ENCODE results near the gene ACBD3.
"Not testable (repeated sequence)": the region's sequence is repeated elsewhere in the genome, so short reads cannot be mapped to it uniquely, and the experiment has no call there.

Gene ACBD3

DNA sequence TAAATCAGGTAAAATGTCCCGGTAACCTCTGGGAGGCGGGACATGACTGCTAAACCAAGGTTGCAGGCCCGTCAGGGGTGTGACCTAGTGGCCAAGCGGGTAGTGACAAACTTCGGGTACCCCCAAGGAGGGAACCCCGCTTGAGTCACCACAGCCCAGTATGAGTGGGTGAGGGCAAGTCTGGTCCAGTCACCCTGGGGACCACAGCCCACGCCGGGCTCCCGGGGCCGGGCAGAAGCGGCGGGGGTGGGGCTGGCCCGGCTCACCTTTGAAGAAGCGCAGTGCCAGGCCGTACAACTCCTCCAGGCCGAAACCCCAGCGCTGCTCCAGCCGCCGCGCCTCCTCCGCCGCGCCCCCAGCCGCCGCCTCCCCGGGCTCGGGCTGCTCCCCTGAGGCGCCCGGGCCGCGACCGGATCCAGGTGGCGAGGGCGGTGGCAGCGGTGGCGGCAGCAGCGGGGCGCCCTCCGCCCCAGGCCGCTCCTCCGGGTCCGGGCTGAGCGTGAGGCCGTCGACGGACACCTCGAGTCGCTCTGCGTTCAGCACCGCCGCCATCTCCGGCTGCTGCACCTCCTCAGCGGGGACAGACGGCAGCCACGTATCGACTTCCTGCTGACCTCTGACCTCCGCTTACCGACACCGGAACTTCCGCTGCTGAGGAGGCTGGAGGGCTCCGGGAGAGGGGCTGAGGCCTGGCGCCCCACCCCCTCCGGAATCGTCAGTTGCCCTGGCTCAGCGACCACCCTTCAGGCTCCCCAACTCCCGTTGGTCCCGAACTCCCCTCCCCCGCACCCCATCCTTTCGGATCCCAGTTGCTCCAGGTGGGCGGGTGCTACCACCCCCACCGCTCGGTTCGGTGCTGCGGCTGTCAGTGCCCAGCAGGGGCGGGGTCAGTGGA lies at the start of gene ACBD3:
Gene ACBD3 (minus strand): TSS at position 618 of the 895 bp plus-strand sequence. CDS start 66 bp downstream, at position 552.
- peak; percentile 72 to 79 for DNase-seq

DNA sequence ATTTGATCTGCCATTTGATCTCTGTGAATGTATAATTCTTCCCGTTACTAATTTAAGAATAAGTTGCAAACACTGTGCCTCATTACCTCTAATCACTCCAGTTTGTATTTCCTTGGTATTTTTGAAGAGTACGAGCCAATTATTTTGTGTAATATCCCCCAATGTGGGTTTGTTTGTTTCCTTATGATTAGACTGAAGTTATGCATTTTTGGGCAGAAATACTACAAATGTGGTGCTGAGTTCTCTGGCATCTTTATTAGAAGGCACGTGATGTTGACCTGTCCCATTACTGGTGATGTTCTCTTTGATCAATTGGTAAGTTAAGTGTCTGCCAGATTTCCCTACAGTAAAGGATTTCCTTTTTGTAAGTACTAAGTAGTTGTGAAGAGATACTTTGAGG lies 47.3 kb upstream of the ACBD3 start:
- DNase-seq: no peak

DNA sequence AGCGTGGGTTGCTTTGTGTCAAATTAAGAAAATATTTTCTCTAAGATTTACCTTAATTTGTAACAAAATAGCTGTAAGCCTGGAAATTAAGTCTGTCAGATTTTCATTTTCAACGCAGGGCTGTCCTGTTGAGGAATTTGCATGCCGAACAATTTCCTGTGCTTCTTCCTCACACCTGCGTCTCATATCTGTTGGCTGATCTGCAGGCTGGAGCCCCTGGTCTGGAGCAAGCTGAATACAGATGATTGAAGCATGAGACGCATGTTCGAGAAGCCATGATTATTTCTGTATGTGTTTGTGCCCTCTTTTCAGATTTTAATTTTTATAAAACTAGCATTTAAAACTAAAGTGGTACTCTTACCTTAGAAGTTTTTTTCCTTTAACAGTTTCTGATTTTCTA lies 46.8 kb upstream of the ACBD3 start:
- DNase-seq: no peak

DNA sequence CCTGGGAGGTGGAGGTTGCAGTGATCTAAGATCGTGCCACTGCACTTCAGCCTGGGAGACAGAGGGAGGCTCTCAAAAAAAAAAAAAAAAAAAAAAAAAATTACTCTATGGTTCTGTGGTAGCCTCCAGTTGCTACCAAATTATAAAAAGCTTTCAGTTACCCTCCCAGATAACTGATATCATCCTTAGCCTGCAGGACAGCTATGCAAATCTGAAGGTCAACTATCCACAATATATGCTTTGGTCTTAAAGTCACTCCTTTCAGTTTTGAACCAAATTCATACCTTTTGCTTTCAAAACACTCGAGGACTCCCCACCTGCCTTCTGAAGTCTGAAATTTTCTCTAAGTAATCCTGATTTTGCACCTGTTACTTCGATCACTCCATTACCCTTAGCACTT lies 40.1 kb upstream of the ACBD3 start:
- DNase-seq: no peak

DNA sequence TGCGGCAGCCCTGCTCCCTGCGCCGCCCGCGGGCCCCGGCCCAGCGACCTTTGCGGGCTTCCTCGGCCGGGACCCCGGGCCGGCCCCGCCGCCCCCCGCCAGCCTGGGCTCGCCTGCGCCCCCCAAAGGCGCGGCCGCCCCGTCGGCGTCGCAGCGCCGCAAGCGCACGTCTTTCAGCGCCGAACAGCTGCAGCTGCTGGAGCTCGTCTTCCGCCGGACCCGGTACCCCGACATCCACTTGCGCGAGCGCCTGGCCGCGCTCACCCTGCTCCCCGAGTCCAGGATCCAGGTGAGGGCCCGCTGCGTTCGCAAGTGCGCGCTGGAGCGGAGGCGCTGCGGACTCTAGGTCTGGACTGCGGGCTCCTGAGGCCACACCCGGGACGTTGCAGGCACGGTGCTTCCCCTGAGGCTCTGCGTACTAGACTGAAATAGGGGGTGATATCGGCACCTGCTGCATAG lies 37.3 kb upstream of the ACBD3 start:
- peak in 1 of 2 experiments; percentile 24 for DNase-seq

DNA sequence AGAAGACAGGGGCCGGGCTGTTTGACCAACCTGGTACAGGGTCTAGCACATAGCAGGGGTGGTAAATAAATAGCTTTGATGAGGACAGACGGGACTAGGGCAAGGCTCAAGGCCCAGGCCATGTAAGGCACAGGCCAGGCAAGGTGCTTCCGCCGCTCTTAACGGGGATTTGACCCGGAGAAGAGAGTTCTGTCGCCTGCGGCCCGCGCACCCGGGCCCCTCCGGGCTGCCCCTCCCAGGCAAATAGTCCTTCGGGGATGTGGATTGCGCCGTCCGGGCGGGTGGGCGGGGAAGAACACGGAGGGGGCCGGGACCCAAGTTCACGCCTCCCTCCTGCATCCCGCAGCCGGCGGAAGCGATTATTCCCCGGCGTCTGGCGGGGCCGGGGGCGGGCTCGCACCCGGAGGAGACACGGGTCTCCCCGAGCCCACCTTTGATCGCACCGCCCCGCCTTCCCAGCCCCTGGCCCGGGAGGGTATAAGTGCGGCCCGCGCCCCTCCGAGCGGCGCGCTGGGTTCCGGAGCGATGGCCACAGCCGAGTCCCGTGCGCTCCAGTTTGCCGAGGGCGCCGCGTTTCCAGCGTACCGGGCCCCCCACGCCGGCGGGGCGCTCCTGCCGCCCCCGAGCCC lies 36.7 kb upstream of the ACBD3 start, which contains the start of gene MIXL1:
Gene MIXL1 (plus strand): TSS at position 508 of the 629 bp plus-strand sequence. CDS start 18 bp downstream, at position 526.
- DNase-seq: no peak

DNA sequence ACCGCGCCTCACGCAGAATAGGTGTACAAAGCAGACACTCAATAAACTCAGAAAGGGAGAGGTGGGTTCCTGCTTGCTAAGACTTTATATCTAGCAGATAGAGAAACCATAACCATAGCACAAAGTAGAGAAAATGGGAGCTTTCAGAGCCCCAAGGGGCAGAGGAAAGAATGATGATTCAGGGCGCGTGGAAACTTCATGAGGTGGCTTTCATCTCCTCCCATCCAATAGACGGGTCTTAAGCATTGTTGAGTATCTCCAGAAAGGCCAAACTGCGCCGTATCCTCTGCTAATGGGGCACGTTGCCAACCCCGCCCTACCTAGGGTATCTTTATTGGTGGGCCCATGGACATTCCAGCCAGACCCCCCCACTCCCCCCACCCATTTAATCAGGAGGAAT lies 36.1 kb upstream of the ACBD3 start:
- no peak for DNase-seq

DNA sequence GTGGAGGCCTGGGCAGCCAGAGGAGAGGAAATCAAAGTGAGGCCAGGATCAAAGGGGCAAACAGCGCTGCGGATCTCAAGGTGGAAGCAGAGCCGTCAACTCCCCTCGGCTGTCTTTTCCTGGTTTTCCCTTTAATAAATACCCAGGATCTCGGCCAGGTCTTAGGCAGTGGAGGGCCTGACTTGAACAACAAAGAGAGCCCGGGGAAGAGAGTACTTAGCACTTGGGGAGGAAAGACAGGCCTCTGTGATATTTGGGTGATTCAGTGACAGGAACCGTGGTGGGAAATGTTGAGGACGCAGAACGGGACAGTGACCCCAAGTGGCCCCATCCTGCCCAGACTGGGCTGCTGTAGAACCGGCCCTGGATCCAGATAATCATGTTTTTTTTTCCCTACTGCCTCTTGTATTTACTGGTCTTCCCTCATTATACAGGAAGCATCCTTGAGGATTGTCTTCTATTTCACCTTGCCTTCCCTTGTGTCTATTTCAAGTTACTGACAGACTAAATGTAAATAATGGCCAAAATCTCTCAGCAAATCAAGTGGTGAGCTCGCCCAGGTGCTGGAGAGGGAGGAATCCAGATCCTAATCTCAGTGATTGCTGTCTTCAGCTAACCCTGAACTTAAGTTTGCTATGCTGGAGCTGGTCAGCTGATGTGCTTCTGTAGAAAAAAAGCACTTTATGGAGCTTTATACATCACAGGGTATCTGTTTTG lies 34.1 kb upstream of the ACBD3 start:
- DNase-seq: no peak

DNA sequence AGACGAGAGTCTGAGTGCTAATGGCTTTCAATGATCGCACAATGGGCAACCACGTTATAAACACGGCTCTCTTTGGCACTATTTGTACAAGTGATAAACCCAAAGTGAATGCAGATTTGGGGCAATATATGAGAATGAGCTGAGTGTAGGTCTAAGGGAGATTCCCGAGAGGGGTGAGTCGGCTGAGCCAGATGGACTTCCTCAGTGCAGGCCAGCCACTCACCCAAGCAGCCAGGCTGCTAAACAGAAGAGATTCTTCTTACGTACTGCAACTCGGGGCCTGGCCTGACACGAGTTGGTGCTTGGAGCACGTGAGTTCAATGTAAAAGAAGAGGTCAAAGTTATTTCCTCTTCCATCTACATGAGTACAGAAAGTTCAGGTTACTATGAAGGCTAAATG lies 30.7 kb upstream of the ACBD3 start:
- DNase-seq: no peak

DNA sequence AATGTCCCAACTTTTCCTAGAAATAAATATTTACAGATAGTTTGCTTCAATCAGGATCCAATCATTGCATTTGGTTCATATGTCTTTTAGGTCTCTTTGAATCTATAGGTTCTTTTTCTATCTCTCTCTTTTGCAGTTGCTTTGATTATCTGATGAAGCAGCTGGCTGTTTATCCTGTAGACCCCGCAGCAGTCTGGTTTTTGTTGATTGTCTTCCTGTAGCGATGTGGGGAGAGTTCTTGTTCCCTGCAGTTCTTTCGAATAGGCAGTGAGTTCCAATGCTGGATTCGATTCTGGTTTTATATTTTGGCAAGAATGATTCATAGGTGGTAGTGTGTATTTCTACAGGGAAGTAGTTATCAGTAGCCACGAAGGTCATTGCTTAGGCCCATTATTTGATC lies 29.5 kb upstream of the ACBD3 start:
- DNase-seq: no peak

DNA sequence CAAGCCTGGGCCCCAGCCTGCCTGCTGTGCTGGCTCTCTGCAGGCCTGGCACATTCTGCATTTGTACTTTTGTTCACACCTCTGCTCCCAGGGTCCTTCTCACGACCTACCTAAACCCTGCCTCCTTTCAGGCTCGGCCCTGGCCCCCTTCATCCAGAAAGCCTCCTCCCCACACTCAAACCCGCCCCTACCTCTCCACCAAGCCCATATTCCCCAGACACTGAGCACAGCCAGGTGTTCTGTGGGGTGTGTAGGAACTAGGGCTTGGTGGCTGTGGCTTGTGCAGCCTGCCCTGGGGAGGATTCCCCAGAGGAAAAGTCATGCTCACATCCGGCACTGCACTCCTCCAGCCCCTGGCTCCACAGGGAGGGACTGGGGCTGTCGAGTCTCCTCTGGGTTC lies 28.7 kb upstream of the ACBD3 start:
- no peak for DNase-seq

DNA sequence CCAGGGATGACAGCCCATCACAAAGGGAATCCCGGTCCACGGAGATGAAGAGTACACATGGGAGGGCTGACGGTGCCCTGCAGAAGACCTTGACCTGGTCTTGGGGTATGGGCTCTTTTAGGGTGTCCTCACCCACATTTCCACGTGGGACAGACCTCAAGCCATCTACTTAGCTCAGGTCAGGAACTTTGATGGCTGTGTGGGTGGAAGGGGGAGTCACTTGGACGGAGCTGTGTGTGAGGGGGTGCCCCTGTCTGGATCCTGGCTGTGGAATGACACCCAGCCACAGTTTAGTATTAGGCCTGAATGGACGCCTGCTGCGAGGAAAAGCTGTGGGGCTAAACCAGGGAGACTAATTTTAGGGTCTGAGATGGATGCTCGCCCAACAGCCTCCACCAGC lies 26.0 kb upstream of the ACBD3 start:
- DNase-seq: no peak

DNA sequence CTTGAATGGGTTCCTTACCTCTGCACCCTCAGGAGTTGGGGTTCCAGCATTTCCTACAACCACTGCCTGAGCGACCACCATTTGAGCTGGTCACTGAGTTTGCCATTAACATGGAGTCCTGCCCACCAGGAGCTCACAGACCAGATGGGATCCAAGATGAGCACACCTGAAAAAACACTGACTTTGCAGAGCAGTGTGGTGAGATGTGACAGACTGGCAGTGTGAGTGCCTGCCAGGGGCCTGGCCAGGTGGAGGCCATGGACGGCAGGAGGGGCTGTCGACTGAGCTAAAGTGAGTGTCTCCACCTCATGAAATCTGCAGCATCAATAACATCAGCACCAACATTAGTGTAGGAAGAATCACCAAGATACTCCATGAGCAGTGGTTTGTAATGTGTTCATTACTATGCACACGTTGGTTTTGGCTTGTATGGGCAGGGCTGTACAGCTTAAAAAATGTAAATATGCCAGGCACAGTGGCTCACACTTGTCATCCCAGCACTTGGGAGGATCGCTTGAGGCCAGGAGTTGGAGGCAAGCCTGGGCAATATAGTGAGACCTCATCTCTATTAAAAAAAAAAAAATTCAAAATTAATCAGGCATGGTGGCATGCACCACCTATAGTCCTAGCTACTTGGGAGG lies 24.8 kb upstream of the ACBD3 start:
- DNase-seq: no peak

DNA sequence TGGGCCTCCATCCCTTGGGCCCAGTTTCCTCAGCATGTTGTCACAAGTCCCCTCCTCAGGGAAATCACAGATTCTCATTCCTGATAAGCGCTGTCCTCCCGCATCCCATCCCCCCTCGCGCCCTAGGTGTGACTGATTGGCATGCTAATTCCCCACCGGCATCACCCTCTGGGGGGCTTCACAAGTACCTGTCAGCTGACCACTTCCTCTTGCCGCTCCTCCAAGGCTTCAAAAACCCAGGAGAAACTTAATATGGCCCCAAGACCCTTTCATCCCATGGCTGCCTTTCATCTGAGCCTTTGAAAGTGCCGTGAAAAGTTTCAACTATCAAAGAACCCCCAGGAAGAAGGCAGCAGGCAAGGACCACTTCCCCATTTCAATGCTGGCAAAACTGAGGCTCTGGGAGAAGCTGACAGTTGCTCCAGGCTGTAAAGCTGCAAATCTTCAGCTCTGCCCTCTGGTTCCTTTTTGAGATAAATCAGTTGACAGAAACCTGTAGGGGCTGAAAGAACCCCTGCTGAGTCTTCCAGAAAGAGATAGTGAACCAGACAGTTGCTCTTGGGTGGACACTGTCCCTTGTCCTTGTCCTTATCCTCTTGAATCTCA lies 24.1 kb upstream of the ACBD3 start:
- no peak for DNase-seq

DNA sequence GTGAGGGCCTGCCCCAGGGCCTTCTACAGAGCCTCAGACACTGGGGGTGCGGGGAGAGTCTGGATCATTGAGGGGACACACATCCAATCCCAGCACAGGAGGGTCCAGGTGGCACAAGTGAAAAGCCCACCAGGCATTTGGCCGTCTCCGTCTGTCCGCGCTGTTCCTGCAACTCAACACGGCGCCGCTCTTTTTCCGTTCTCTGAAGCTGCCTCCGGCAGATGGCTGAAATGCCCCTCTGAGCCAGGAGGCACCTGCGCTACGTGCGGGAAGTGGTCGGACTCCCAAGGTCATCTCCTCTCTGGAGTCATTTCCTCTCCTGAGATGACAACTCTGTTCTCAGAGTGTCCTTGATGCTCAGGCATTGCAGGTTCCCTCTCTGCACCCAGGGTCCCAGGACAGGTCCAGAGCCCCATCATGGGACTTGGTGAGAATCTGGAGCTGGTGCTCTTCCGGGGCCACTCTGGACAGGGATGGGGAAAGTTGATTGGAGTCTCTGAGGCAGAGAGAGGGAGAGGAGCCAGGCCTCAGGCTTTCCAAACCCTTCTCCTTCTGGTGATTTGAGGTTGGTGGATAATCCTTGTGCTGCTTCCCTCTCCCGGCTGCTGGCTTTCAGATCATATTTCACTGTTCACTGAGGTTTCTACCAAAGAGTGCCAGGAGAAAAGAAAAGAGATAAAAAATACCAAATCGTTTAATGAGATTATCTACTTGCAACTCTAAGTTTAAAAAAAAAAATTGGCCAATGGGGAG lies 22.9 kb upstream of the ACBD3 start:
- no peak for DNase-seq

DNA sequence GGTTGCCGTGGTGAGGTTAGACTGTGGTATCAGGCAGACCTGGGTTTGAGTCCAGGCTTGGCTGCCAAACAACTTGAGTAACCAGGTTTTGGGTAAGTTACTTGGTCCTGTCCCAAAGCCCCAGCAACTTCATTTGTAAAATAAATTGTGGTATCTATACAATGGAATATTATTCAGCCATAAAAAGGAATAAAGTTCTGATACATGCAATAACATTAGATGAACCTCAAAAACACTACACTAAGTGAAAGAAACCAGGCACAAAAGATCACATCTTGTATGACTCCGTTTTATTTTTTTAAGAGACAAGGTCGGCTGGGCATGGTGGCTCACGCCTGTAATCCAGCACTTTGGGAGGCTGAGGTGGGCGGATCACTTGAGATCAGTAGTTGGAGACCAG lies 20.5 kb upstream of the ACBD3 start:
- no peak for DNase-seq

DNA sequence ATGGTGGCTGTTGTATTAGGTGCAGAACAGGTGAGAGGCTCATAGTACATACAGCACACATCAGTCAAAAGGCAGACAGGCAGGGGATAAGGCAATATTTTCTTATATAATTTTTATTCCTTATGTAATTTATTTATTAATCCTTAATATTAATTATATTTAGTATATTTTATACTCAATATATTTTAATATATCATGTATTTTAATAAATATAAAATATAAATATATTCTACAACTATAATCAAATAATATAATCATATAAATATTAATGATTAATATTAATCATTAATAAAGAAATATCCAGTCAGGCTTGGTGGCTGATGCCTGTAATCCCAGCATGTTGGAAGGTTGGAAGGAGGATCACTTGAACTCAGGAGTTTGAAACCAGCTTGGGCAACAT lies 17.7 kb upstream of the ACBD3 start:
- DNase-seq: no peak

DNA sequence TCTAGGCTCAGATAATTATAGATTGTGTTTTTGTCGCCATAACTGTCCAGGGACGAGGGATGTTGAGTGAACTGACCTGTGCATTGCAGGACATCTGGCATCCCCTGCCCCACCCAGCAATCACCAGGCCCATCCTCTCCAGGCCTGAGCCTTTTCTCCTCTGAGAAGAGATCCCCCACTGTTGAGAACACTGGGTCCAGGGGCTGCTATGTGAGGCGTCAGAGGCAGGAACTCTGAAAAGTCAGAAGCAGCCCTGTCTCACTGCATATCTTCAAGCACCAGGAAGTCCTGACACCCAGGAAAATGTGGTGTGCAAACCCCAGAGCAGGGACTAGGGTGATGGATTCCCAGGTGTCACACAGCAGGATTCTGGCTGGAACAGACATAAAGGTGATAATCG lies 17.1 kb upstream of the ACBD3 start:
- no peak for DNase-seq

DNA sequence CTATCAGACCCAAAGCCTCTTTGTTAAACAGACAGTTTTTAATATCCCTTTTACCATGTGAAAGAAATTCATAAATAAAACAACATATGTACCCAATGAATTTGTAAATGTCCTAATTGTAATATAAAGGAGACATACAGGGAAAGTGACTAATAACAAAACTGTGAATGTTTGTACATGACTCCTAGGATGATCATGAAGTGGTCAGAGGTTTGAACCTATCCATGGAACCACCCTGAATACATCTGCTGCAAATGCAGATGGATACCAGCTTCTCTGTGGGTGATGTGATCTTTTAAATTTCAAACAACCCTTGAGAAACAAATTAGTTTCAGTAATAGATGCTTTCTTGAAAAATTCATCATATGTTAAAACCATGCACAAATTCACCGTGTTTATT lies 16.7 kb upstream of the ACBD3 start:
- no peak for DNase-seq

DNA sequence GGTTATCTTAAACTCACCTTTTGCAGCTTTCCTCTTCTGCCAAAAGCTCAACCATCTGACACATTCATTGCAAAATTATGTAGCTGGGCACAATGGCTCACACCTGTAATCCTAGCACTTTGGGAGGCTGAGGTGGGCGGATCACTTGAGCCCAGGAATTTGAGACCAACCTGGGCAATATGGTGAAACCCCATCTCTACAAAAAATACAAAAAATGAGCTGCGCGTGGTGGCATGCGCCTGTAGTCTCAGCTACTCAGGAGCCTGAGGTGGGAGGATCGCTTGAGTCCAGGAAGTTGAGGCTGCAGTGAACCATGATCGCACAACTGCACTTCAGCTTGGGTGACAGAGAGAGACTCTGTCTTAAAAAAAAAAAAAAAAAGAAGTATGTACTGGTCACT lies 16.1 kb upstream of the ACBD3 start:
- DNase-seq: not testable (repeated sequence)

DNA sequence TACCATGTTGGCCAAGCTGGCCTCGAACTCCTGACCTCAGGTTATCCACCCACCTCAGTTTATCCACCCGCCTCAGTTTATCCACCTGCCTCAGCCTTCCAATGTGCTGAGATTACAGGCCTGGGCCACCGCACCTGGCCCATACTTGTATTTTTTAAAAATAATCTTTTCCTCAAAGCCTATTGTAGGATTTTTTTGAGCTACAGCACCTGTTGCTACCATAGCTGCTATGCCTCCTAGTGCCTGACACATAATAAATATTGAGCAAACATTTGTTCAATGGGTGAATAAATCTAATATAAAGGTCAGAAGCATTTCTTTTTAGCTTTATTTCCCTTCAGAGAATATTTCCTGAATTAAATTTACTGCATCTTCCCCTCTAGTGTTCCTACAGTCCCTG lies 15.7 kb upstream of the ACBD3 start:
- DNase-seq: no peak

DNA sequence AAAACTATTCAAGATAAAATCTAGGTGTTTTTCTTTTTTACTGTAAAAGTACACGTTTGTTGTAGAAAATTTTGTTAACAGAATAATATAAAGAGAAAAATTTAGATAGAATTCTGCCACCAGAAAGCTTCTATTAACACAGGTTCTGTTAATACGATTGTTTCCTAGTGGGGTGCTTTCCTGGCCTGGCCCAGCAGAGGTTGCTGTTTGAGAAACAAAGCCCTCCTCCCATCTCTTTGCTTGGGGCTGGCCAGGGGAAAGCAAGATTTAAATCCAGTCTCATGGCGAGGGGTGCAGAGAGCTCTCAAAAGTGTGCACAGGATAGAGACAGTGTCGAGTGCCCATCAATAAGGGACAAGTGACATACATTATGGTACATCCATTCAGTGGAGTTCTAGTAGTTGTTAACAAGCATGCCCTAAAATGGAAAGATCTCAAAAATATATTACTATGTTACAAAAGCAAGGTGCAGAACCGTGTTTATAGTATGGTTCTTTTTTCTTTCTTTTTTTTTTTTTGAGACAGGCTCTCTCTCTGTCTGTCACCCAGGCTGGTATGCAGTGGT lies 14.6 kb upstream of the ACBD3 start:
- no peak for DNase-seq

Measured in NCI-H1930 (cell line).